GM19372 (cell line): ENCODE data around the gene ARHGAP12.
"Not testable (repeated sequence)": the region's sequence is repeated elsewhere in the genome, so short reads cannot be mapped to it uniquely, and the experiment has no call there.

Experiments used
- ATAC-seq: cut with Tn5 transposase; IDR thresholded peaks from one replicate; pipeline ENCODE4 v1.9.1; 2021; ENCODE audit warnings: mild to moderate bottlenecking, low read depth, moderate library complexity; ENCODE audit not compliant: unreplicated experiment

ARHGAP12 gene

GRCh38 chr10:31774299-31774900, 154.2 kb downstream of the ARHGAP12 start:
- no peak for ATAC-seq

- no peak for ATAC-seq
These were observed 154.8 kb downstream of the ARHGAP12 start for GRCh38 chr10:31773749-31774298.

- ATAC-seq: no peak
These were observed 157.2 kb downstream of the ARHGAP12 start for GRCh38 chr10:31771331-31771831.

GRCh38 chr10:31770307-31770902, 158.2 kb downstream of the ARHGAP12 start:
- no peak for ATAC-seq

- ATAC-seq: no peak
These were observed 159.1 kb downstream of the ARHGAP12 start for GRCh38 chr10:31769564-31769963.

GRCh38 chr10:31768935-31769334, 159.7 kb downstream of the ARHGAP12 start:
- ATAC-seq: not testable (repeated sequence)

- no peak for ATAC-seq
These were observed 160.2 kb downstream of the ARHGAP12 start for GRCh38 chr10:31768467-31768866.

GRCh38 chr10:31765541-31765940, 163.1 kb downstream of the ARHGAP12 start:
- ATAC-seq: no peak

GRCh38 chr10:31762316-31762715, 166.3 kb downstream of the ARHGAP12 start:
- no peak for ATAC-seq

- no peak for ATAC-seq
These were observed 167.5 kb downstream of the ARHGAP12 start for GRCh38 chr10:31761156-31761555.

GRCh38 chr10:31760674-31761081, 168.0 kb downstream of the ARHGAP12 start:
- no peak for ATAC-seq

GRCh38 chr10:31759799-31760626, 168.6 kb downstream of the ARHGAP12 start:
- peak; percentile 96 for ATAC-seq

- no peak for ATAC-seq
These were observed 169.4 kb downstream of the ARHGAP12 start for GRCh38 chr10:31759124-31759798.

GRCh38 chr10:31758495-31758894, 170.1 kb downstream of the ARHGAP12 start:
- ATAC-seq: no peak

- ATAC-seq: no peak
These were observed 170.8 kb downstream of the ARHGAP12 start for GRCh38 chr10:31757831-31758230.

GRCh38 chr10:31757386-31757791, 171.2 kb downstream of the ARHGAP12 start:
- no peak for ATAC-seq

- ATAC-seq: no peak
These were observed 171.9 kb downstream of the ARHGAP12 start for GRCh38 chr10:31756729-31757110.

- ATAC-seq: no peak
These were observed 172.4 kb downstream of the ARHGAP12 start for GRCh38 chr10:31756101-31756728.
